GM13976 (cell line): ENCODE measurements around the gene MRPL16.

Source experiments
- DNase-seq: peaks from one replicate; pipeline ENCODE4 v3.0.0; 2012; ENCODE audit warnings: low spot score
- in situ Hi-C: fragments of 300-500 bp; cut with MboI; formaldehyde crosslinking; loops from one replicate; pipeline ENCODE4 v1.12.0; 2022; ENCODE audit warnings: low sequenced_read_pairs, mixed read lengths, inconsistent platforms; ENCODE audit not compliant: unreplicated experiment
- TF ChIP-seq, protein P1 (sequence below): IDR thresholded peaks from 2 replicates; pipeline ENCODE4 v1.5.1; 2012; ENCODE audit warnings: borderline replicate concordance, mild to moderate bottlenecking; ENCODE audit not compliant: insufficient read depth; ENCODE audit errors: extremely low read depth, missing control alignments, control extremely low read depth

The MRPL16 gene

DNA sequence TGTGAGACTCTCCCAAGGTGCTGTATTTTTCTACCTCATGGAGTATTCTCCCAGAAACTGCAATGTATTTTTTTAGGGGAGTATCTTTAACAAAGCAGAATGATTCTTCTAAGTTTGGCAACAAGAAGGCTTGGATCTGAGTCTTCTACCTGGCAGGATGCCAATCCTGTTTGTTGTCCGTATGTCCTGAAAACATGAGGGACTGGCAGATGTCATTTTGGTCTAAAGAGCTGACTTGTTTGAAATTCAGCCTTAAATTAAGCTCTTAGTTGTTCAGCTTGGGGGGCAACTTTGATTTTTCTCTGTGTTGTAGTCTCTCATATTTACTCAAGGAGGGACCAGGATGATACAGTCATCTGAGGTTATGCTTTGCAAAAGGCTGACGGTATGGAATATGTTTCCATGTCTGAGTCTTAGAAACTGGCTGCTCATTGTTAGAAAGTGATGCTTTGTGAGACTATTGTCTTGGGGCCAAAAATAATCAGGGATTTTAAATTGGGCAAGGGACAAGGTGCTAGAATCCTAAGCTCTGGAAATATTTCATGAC, 9.3 kb downstream of the MRPL16 start:
- no peak for DNase-seq
- in situ Hi-C loops: loop anchor here (5.0 to 25.0 kb wide), 3 partner anchors 44 to 661 kb away; partner anchors contain the start of genes MS4A1 and STX3
- TF ChIP-seq, protein P1, sequence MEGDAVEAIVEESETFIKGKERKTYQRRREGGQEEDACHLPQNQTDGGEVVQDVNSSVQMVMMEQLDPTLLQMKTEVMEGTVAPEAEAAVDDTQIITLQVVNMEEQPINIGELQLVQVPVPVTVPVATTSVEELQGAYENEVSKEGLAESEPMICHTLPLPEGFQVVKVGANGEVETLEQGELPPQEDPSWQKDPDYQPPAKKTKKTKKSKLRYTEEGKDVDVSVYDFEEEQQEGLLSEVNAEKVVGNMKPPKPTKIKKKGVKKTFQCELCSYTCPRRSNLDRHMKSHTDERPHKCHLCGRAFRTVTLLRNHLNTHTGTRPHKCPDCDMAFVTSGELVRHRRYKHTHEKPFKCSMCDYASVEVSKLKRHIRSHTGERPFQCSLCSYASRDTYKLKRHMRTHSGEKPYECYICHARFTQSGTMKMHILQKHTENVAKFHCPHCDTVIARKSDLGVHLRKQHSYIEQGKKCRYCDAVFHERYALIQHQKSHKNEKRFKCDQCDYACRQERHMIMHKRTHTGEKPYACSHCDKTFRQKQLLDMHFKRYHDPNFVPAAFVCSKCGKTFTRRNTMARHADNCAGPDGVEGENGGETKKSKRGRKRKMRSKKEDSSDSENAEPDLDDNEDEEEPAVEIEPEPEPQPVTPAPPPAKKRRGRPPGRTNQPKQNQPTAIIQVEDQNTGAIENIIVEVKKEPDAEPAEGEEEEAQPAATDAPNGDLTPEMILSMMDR: no peak

DNA sequence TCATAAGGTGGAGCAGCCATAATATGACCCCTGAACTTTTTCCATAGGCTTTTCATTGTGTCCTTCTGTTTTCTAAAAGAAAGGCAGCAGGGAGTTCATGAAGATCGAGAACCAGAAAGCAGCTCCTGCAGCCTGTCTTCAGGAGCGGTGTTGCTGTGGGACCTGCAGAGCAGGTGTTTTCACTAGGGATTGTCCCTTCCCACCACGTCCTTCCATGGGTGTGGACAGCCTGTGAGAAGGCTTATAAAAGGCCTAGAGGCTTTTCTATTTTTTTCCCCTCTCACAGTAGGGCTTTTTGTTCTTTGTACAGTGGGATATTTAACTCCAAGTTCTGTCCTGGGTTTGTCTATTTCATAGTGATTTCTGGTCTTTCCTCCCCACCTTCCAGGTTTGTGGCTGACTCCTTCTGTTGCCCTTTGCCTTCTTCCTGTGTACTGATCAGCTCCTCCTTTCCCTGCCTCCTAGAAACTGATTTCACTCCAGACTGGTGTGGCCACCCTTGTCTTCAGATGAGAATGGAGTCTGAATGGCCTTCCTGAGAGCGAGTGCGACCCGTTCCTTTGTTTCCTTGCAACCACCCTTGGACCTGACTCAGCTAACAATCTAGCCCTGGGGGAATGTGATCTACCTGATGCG, 10.1 kb downstream of the MRPL16 start:
- in situ Hi-C loops: loop anchor here (5.0 to 25.0 kb wide), 3 partner anchors 43 to 662 kb away; partner anchors contain the start of genes MS4A1 and STX3

DNA sequence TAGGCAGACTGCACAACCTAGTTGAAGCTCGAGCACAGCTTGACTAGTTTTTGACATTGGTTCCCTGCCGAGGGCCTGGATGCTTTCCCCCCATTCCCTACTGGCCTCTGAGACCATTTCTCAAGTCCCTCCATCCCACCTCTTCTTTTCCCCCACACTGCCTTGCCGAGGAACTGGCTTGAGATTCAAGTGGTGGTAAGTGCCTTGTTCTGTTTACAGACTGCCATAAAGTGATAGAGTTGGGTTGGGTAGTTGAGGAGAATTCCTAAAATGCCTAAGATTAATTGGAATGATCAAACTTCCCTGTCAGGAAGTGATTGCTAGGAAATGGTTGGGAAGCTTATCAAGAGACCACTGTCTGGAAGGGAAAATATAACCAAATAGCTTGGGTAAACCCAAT, 16.2 kb downstream of the MRPL16 start:
- DNase-seq: no peak
- in situ Hi-C loops: no loop called here
- TF ChIP-seq, protein P1: no peak

More for the DNA sequence above, 10.1 kb downstream of the MRPL16 start:
- TF ChIP-seq, protein P1: no peak
- no peak for DNase-seq

DNA sequence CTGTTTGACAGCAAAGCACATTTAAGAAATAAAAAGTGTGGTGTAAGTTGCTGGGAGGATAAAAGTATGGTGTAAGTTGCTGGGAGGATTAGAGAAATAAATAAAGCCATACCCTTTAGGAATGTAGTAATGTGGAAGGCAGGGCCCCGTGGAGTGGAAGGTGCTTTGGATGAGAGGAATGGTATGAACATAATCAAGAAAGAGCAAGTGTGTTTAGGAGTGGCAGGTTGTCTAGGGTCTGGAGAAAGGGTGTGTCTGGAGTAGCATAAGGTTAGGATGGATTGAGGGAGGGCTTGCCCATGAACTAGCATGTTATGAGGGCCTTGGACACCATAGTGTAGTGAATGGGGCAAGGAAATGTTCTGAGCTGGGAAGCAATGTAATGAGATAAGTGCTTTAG, 18.1 kb downstream of the MRPL16 start:
- in situ Hi-C loops: no loop called here
- no peak for DNase-seq
- TF ChIP-seq, protein P1: peak; percentile 4

DNA sequence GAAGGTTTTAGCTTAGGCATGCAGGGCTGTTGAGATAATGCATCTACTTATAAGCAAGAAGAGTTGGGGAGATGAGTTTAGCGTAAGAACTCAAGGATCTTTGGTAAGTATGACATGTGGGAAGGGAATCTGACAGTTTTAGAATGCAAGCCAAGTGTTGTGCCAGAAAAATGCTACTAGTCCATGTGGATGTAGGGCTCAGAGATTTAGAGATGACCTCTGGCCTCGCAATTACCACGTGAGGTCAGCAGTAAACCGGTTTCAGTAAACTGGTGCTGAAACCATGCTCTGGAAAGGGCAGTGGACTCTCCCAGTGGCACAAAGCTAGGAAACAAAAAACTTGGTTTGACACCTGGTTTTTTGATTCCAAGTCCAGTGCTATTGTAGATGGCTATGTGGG, 18.9 kb downstream of the MRPL16 start:
- in situ Hi-C loops: no loop called here
- TF ChIP-seq, protein P1: no peak
- no peak for DNase-seq

DNA sequence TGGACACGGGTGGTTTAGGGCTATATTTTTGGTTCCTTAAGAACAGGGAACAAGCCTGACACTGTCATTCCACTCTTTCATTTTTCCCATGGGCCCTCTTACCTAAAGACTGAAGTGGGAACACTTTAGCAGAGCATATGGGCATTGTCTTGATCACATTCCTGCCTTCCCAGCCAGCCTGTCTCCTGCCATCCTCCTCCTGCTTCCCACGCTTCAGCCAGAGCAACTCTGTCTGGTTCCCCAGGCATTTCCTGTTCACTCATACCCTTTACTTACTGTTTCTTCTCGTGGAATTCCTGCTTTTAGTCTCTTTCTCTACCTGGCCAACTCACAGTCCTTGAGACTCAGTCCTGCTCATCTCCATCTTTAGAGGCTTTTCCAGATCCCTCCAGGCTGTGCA, 22.8 kb downstream of the MRPL16 start:
- in situ Hi-C loops: no loop called here
- no peak for DNase-seq
- TF ChIP-seq, protein P1: no peak
